ENCODE results near the gene YBEY. TPM values are rescaled to one million over a fixed set of nuclear protein-coding genes. Genes with fewer than 3 reads are reported as not detected.
A peak's percentile ranks its signal among the peaks of the same experiment; 100 is the strongest.

Gene YBEY
- 6.1 and 10.5 TPM in 2 replicates for total RNA-seq
- polyA plus RNA-seq, result 12.4 and 15.3 TPM in 2 replicates
- 16.5 and 16.8 TPM in 2 replicates for polyA plus RNA-seq (2011; cell fraction: cytosol; rRNA removed)
- 7.9 and 12.4 TPM in 2 replicates for polyA plus RNA-seq (2011; cell fraction: nucleus; rRNA removed)
- polyA plus RNA-seq (2012), result 14.5 and 15.6 TPM in 2 replicates
- 3.4 and 5.9 TPM in 2 replicates for polyA minus RNA-seq
- polyA minus RNA-seq (2011; cell fraction: cytosol; rRNA and poly(A)+ RNA removed), result 6.9 TPM
- 3.9 and 5.0 TPM in 2 replicates for polyA minus RNA-seq (2011; cell fraction: nucleus; rRNA and poly(A)+ RNA removed)
- Bru-seq, nascent RNA, result percentile 47 among the genes with signal in this experiment
- percentile 53 among the genes with signal in this experiment for BruChase-seq, experiment 1, labeled RNA remaining after a 6-hour chase
- percentile 48 among the genes with signal in this experiment for BruChase-seq, experiment 2, labeled RNA remaining after a 2-hour chase
- long read RNA-seq, transcript YBEY-206 (5 exons, 744 nt), result major isoform, 17 of 27 reads
- long read RNA-seq, partial matches to known transcripts, result 4 of 27 reads
- long read RNA-seq, other reads (novel, unspliced or antisense), result 3 of 27 reads

DNA sequence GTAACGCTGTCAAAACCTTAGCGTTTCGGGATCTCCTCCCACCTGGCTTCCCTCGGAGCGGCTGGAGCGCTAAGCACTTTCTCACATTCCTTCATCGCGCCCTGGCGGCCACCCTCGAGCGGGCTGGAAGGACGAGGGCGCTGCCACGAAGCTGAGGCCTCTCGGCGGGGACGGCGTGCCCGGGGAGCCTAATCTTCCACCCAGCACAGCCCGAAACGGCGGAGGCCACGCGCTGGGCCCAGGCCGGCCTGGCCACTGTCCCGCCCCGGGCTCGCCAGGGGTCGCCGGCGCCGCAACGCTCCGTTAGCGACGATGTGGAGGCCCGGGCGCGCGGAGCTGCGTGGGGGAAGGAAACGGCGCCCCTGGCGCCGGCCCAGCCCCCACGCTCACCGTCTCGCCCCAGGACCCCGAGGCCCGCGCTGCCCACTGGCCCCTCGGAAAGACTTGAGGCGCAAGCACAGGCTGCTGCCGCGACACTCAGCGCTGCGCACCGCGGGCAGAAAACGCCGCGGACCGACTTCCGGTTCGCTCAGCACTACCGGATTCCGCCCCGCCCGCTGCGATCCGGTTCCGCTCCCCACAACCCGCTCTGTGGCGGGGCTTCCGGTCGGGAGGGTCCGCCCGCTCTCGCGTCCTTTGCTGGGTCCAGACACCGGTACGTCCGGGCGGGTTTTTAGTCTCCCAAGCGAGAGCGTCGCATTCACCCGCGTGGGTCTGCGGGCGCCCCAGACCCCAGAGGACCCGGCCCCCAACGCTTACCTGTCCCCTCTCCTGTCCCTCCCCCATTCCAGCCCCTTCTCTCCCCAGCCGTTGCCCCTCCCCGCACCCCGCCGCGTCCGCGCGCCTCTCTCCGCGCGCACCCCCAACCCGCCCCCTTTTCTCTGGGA, at the start of gene YBEY:
Gene YBEY, plus strand, starts transcription at position 582 of the 887 bp plus-strand sequence. CDS start 572 bp downstream, outside the sequence.
- CTCF ChIA-PET, result interaction anchor here (0.7 to 3.0 kb wide), 11 partner anchors 11 to 354 kb away, joined by 3 to 14 read pairs (median 4); partner anchors contain the start of gene C21orf58

More for the DNA sequence above, at the start of gene YBEY:
- dilution Hi-C loops (cut with MboI; ENCODE audit: extremely low pct_ligation_motif_present, low sequenced_read_pairs) (no loop called here), intact Hi-C loops (cut with micrococcal nuclease) (loop anchor here (1.0 to 2.0 kb wide), 4 partner anchors 11 to 142 kb away; partner anchors contain the start of genes C21orf58 and LSS)
- peak; percentile 88 for DNase-seq (ENCODE audit: low read depth, low spot score)
- Histone ChIP-seq H2AFZ (ENCODE audit: low read depth, low read length) (peak within 1 kb of the TSS; percentile 72), H3K36me3 (ENCODE audit: control insufficient read depth in 2 of 2, extremely low read depth in 1 of 2, insufficient read depth in 2 of 2, low read length in 2 of 2) (peaks cover 0 to 1% of the 10 kb centered on the region in 2 experiments), H3K9me1 (replicated peaks; ENCODE audit: control insufficient read depth, extremely low read depth, insufficient read depth, low read length) (no peaks in the 10 kb centered on the region), H3K79me2 (ENCODE audit: control insufficient read depth, insufficient read depth, low read length) (peaks cover 46% of the 10 kb centered on the region), H3K4me3 (replicated peaks in 1 of 3; ENCODE audit: insufficient read depth in 1 of 3, low read depth in 1 of 3, low read length in 3 of 3) (peak within 1 kb of the TSS; percentile 53 to 90 (median 86)), H3K27me3 (ENCODE audit: control insufficient read depth in 2 of 2, insufficient read depth in 2 of 2, low read length in 2 of 2) (no peaks in the 10 kb centered on the region), H3K4me1 (ENCODE audit: control insufficient read depth, extremely low read depth, insufficient read depth, low read length) (peaks cover 33% of the 10 kb centered on the region), H4K20me1 (replicated peaks; ENCODE audit: control insufficient read depth, extremely low read depth, insufficient read depth, low read length) (no peaks in the 10 kb centered on the region), H3K27ac (ENCODE audit: insufficient read depth, low read depth, low read length) (peak within 1 kb of the TSS; percentile 69), H3K9ac (replicated peaks; ENCODE audit: extremely low read depth, insufficient read depth, low read length) (peak within 1 kb of the TSS; percentile 96), H3K4me2 (ENCODE audit: insufficient read depth, low read length) (peak within 1 kb of the TSS; percentile 100), H3K9me3 (replicated peaks; ENCODE audit: control insufficient read depth, insufficient read depth, low read length) (no peaks in the 10 kb centered on the region)
- BruUV-seq (replicated peaks), result TSS peak; percentile 38
- no peak for TF ChIP-seq JUN (IDR thresholded peaks at IDR 0.05; ENCODE audit: borderline replicate concordance, insufficient read depth, insufficient read length, low read depth)
- TF ChIP-seq FOS (IDR thresholded peaks at IDR 0.05; ENCODE audit: borderline replicate concordance, insufficient read depth, low read length), result peak; percentile 21
- peak; percentile 82 for TF ChIP-seq MYC (IDR thresholded peaks at IDR 0.05; ENCODE audit: low read depth, low read length)
- TF ChIP-seq, protein P1, sequence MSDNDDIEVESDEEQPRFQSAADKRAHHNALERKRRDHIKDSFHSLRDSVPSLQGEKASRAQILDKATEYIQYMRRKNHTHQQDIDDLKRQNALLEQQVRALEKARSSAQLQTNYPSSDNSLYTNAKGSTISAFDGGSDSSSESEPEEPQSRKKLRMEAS (IDR thresholded peaks at IDR 0.05; ENCODE audit: insufficient read depth, insufficient read length), result no peak
- TF ChIP-seq POLR2AphosphoS5 (IDR thresholded peaks at IDR 0.05; ENCODE audit: insufficient read depth, low read depth, low read length), result peak; percentile 96
- TF ChIP-seq, protein P2, sequence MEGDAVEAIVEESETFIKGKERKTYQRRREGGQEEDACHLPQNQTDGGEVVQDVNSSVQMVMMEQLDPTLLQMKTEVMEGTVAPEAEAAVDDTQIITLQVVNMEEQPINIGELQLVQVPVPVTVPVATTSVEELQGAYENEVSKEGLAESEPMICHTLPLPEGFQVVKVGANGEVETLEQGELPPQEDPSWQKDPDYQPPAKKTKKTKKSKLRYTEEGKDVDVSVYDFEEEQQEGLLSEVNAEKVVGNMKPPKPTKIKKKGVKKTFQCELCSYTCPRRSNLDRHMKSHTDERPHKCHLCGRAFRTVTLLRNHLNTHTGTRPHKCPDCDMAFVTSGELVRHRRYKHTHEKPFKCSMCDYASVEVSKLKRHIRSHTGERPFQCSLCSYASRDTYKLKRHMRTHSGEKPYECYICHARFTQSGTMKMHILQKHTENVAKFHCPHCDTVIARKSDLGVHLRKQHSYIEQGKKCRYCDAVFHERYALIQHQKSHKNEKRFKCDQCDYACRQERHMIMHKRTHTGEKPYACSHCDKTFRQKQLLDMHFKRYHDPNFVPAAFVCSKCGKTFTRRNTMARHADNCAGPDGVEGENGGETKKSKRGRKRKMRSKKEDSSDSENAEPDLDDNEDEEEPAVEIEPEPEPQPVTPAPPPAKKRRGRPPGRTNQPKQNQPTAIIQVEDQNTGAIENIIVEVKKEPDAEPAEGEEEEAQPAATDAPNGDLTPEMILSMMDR (IDR thresholded peaks at IDR 0.05; ENCODE audit: extremely low read depth in 1 of 2, insufficient read depth in 1 of 2, low read depth in 1 of 2, low read length in 2 of 2), result peak; percentile 33 to 48
- peak; percentile 94 for TF ChIP-seq POLR2A (IDR thresholded peaks at IDR 0.05; ENCODE audit: low read depth, low read length)
- TF ChIP-seq EZH2 (IDR thresholded peaks at IDR 0.05; ENCODE audit: borderline replicate concordance, low read depth, low read length, severe bottlenecking), result no peak
- no peak for TF ChIP-seq GATA2 (IDR thresholded peaks at IDR 0.05; ENCODE audit: insufficient read depth, insufficient read length, low read depth, low read length)
- POLR2A ChIA-PET, result interaction anchor here (1.4 kb wide), 1 partner anchor 37 kb away, joined by 3 read pairs; no protein-coding TSS in a partner anchor
- FAIRE-seq, result peak; percentile 75
